IPS-18c (cell line): ENCODE measurements around the gene LLGL2.
"Not testable (repeated sequence)": the region's sequence is repeated elsewhere in the genome, so short reads cannot be mapped to it uniquely, and the experiment has no call there.

Experiments
- H3K4me3 ChIP-seq: 2 replicates; pipeline ENCODE4 v1.7.0; 2013; ENCODE audit warnings: low read depth, mild to moderate bottlenecking, low read length, moderate library complexity; ENCODE audit not compliant: insufficient read depth
- H3K9me3 ChIP-seq: one replicate; pipeline ENCODE4 v1.6.1; 2013; ENCODE audit warnings: mild to moderate bottlenecking, low read length, moderate library complexity; ENCODE audit not compliant: control insufficient read depth, insufficient read depth

LLGL2 gene

GRCh38 chr17:75514919-75515495 is 10.5 kb upstream of the LLGL2 start:
- Histone ChIP-seq H3K4me3 (peak overlapping the region; percentile 77), H3K9me3 (peaks cover 2% of the 10 kb centered on the region)

GRCh38 chr17:75515496-75516254 is 9.8 kb upstream of the LLGL2 start, which contains the start of gene CASKIN2:
CASKIN2 (minus strand) TSS chr17:75515537; CDS start chr17:75513804, 1,733 bp downstream.
- peaks cover 2% of the 10 kb centered on the region for H3K9me3 ChIP-seq
- peak within 1 kb of the TSS; percentile 77 for H3K4me3 ChIP-seq

DNA sequence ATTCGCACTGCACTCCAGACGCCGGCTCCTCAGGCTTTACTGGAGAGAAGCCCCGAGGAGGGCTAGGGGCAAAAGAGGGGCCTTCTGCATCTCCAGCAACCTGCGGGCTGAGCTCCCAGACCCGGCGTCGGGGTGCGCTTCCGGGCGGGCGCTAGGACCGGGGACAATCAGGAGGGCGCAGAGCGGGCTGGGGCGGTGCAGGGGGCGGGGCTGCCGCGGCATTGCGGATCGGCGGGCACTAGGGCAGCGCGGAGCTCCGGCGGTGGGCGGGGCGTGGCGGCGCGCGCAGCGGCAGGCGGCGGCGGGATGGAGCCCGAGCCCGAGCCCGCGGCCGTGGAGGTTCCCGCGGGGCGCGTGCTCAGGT is 9.3 kb upstream of the LLGL2 start, which contains the start of gene TSEN54:
TSS of gene TSEN54 (plus strand) at position 274 of the 364 bp plus-strand sequence. CDS start at position 307, 33 bp downstream.
- Histone ChIP-seq H3K4me3 (peak within 1 kb of the TSS; percentile 77), H3K9me3 (peaks cover 2% of the 10 kb centered on the region)

GRCh38 chr17:75516619-75517296 is 8.7 kb upstream of the LLGL2 start:
- H3K4me3 ChIP-seq: peak overlapping the region; percentile 77
- peaks cover 2% of the 10 kb centered on the region for H3K9me3 ChIP-seq

DNA sequence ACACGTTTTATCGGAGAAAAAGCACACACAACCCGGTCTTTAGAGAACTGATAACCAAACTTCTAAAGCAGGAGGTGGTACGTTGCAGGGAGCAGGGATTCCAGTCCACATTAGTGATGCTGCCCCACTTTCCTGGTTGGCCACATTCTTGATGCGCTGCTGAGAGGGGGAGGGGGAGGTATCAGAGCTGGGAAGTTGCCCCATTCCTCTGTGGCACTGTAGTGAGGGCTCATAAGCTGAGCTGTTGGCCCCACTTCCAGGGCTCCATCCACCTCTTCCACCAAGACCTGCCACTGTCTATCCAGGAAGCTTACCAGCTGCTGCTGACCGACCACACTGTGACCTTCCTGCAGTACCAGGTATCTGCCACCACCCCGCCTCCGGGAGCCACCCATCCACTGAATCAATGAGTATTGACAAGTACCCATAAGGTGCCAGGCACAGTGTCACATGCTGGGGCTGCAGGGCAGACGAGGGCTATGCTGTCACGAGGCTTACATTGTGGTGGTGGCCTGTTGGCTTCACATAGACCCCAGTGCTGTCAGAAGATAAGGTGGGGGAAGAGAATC is 8.1 kb upstream of the LLGL2 start:
- Histone ChIP-seq H3K9me3 (peaks cover 2% of the 10 kb centered on the region), H3K4me3 (peak overlapping the region; percentile 77)

- Histone ChIP-seq H3K9me3 (peaks cover 2% of the 10 kb centered on the region), H3K4me3 (no peak overlapping the region)
Measured at GRCh38 chr17:75518201-75518600, 7.3 kb upstream of the LLGL2 start.

- Histone ChIP-seq H3K9me3 (peaks cover 1% of the 10 kb centered on the region), H3K4me3 (no peak overlapping the region)
Measured at GRCh38 chr17:75518983-75519537, 6.4 kb upstream of the LLGL2 start.

GRCh38 chr17:75520413-75520812 is 5.1 kb upstream of the LLGL2 start:
- not testable (repeated sequence) for H3K9me3 ChIP-seq, H3K4me3 ChIP-seq

DNA sequence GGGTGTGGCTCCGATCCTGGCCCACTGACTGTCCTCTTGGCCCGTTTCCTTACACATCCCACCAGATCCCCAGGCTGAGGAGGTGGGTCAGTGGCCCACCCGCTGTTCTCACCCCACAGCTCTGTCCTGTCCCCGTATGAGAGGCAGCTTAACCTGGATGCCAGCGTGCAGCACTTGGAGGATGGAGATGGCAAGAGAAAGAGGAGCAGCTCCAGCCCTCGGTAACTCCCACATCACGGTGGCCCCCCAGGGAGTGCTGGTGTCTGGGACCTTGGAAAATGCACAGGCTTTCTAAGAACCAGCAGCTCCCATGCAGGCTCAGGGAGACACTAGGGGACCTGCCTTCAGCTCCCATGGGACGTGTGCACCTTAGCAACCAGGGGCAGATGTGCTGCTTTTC is 4.2 kb upstream of the LLGL2 start:
- Histone ChIP-seq H3K4me3 (no peak overlapping the region), H3K9me3 (no peaks in the 10 kb centered on the region)

DNA sequence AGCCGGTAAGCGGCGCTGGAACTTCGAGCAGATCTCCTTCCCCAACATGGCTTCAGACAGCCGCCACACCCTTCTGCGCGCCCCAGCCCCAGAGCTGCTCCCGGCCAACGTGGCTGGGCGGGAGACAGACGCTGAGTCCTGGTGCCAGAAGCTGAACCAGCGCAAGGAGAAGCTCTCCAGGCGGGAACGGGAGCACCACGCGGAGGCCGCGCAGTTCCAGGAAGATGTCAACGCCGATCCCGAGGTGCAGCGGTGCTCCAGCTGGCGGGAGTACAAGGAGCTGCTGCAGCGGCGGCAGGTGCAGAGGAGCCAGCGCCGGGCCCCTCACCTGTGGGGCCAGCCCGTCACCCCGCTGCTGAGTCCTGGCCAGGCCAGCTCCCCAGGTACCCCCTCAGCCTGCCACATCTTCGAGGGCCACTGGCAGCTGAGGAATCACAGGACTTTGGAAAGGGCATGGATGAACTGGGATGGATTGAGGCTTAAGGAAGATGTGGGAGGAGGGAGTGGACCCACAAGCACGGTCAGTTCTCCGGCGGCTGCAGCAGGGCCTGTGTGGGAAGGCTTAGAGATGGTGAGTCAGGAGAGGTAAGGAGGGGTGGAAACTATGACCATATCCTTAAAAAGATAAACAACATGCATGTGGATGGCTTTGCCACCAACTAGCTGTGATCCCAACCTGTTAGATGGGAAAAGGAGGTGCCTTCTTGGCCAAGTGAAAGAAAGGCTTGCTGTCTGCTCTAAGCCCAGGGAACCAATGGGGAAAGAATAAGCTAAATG is 3.4 kb upstream of the LLGL2 start:
- Histone ChIP-seq H3K9me3 (no peaks in the 10 kb centered on the region), H3K4me3 (no peak overlapping the region)

- Histone ChIP-seq H3K9me3 (no peaks in the 10 kb centered on the region), H3K4me3 (no peak overlapping the region)
Measured at GRCh38 chr17:75523647-75524046, 1.9 kb upstream of the LLGL2 start.

GRCh38 chr17:75524269-75524969 is 1.1 kb upstream of the LLGL2 start:
- Histone ChIP-seq H3K4me3 (peak overlapping the region; percentile 91), H3K9me3 (no peaks in the 10 kb centered on the region)

GRCh38 chr17:75525806-75526554 is 483 bp downstream of the LLGL2 start:
- Histone ChIP-seq H3K4me3 (peak overlapping the region; percentile 74), H3K9me3 (no peaks in the 10 kb centered on the region)

DNA sequence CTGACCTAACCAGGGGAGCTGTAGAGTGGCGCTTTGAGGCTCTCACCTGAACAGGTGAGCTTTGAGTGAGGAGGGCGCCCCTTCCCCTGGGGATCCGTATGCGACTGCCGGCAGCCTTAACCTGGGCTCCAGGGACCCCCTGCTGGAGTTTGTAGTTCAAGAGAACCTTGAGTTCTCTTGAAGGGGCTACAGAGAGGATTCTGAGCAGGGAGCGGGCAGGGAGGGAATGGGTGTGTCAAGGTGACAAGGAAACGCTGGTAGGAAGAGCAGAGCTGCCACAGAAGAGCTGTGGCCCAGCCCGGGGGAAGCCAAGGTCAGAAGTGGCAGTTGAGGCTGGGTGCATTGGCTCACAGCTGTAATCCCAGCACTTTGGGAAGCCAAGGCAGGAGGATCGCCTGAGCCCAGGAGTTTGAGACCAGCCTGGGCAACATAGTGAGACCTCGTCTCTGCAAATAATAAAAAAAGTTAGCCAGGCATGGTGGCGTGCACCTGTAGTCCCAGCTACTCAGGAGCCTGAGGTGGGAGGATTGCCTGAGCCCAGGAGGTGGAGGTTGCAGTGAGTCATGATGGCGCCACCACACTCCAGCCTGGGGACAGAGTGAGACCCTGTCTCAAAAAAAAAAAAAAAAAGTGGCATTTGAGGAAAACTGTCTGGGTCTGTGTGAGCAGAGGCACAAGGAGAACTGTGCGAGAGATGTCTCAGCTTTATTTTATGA is 1.2 kb downstream of the LLGL2 start:
- H3K9me3 ChIP-seq: peaks cover 2% of the 10 kb centered on the region
- H3K4me3 ChIP-seq: peak overlapping the region; percentile 74
